MM.1S (cell line): Measurements from ENCODE around the gene SCO2.

Source experiments
- CTCF ChIP-seq: fragments of 300-600 bp; sonication (generic); IDR thresholded peaks from 2 replicates; pipeline ENCODE4 v1.5.1; 2016; ENCODE audit warnings: antibody characterized with exemption, low read length, mixed read lengths
- EZH2 ChIP-seq: fragments of 300-600 bp; sonication (generic); optimal IDR thresholded peaks from 2 replicates; pipeline ENCODE3; 2017; ENCODE audit warnings: low read depth, mild to moderate bottlenecking, antibody characterized with exemption, low read length, mixed read lengths

- no peak for TF ChIP-seq CTCF
- no peak for TF ChIP-seq EZH2
These were observed 2.7 kb upstream of the SCO2 start for GRCh38 chr22:50527921-50528681.
